ENCODE results near the gene ZMYM2.

The ZMYM2 gene

GRCh38 chr13:20051366-20051765, 92.8 kb downstream of the ZMYM2 start:
- Histone ChIP-seq H2AFZ (ENCODE audit: low read length) (no peak overlapping the region), H3K4me1 (ENCODE audit: insufficient read depth, low read length, poor library complexity, severe bottlenecking) (no peaks in the 10 kb centered on the region), H3K9me3 (ENCODE audit: insufficient read depth, low read depth, low read length) (no peaks in the 10 kb centered on the region), H3K9me2 (replicated peaks; ENCODE audit: low read depth, low read length) (no peaks in the 10 kb centered on the region), H3K36me3 (ENCODE audit: insufficient read depth, low read length) (peaks cover 75% of the 10 kb centered on the region; the same call in 1 of the 2 replicates), H3K79me2 (ENCODE audit: insufficient read depth, low read length) (no peaks in the 10 kb centered on the region), H3F3A (ENCODE audit: low read depth) (no peaks in the 10 kb centered on the region), H3K27me3 (ENCODE audit: insufficient read depth, low read length, poor library complexity, severe bottlenecking) (no peaks in the 10 kb centered on the region), H4K20me1 (ENCODE audit: insufficient read depth, low read length, poor library complexity, severe bottlenecking) (peaks cover 7% of the 10 kb centered on the region), H3K4me3 (ENCODE audit: low read length, poor library complexity, severe bottlenecking) (no peak overlapping the region), H3K9ac (ENCODE audit: low read depth, low read length, poor library complexity, severe bottlenecking) (no peak overlapping the region), H3K4me2 (ENCODE audit: low read depth, low read length, poor library complexity, severe bottlenecking) (no peak overlapping the region)
- TF ChIP-seq EZH2phosphoT487 (IDR thresholded peaks at IDR 0.05; ENCODE audit: borderline replicate concordance): no peak
- no peak for TF ChIP-seq CTCF (conservative IDR thresholded peaks at IDR 0.05; ENCODE audit: low read length)

- no peak for TF ChIP-seq CTCF (conservative IDR thresholded peaks at IDR 0.05; ENCODE audit: low read length)
- TF ChIP-seq EZH2phosphoT487 (IDR thresholded peaks at IDR 0.05; ENCODE audit: borderline replicate concordance): no peak
- H3K27me3 ChIP-seq (ENCODE audit: insufficient read depth, low read length, poor library complexity, severe bottlenecking): no peaks in the 10 kb centered on the region
- H3K9me2 ChIP-seq (replicated peaks; ENCODE audit: low read depth, low read length): no peaks in the 10 kb centered on the region
- no peak overlapping the region for H3K4me3 ChIP-seq (ENCODE audit: low read length, poor library complexity, severe bottlenecking)
- H3F3A ChIP-seq (ENCODE audit: low read depth): no peaks in the 10 kb centered on the region
- H3K4me1 ChIP-seq (ENCODE audit: insufficient read depth, low read length, poor library complexity, severe bottlenecking): no peaks in the 10 kb centered on the region
- H3K9ac ChIP-seq (ENCODE audit: low read depth, low read length, poor library complexity, severe bottlenecking): no peak overlapping the region
- no peak overlapping the region for H3K4me2 ChIP-seq (ENCODE audit: low read depth, low read length, poor library complexity, severe bottlenecking)
- no peaks in the 10 kb centered on the region for H3K9me3 ChIP-seq (ENCODE audit: insufficient read depth, low read depth, low read length)
- no peaks in the 10 kb centered on the region for H3K79me2 ChIP-seq (ENCODE audit: insufficient read depth, low read length)
- peaks cover 4% of the 10 kb centered on the region for H4K20me1 ChIP-seq (ENCODE audit: insufficient read depth, low read length, poor library complexity, severe bottlenecking)
- no peak overlapping the region for H2AFZ ChIP-seq (ENCODE audit: low read length)
- peaks cover 80% of the 10 kb centered on the region; the same call in 1 of the 2 replicates for H3K36me3 ChIP-seq (ENCODE audit: insufficient read depth, low read length)
These were observed 94.5 kb downstream of the ZMYM2 start for GRCh38 chr13:20053016-20053415.

- Histone ChIP-seq H3K4me3 (ENCODE audit: low read length, poor library complexity, severe bottlenecking) (no peak overlapping the region), H3K4me2 (ENCODE audit: low read depth, low read length, poor library complexity, severe bottlenecking) (no peak overlapping the region), H3K36me3 (ENCODE audit: insufficient read depth, low read length) (peaks cover 81% of the 10 kb centered on the region; the same call in 1 of the 2 replicates), H3K27me3 (ENCODE audit: insufficient read depth, low read length, poor library complexity, severe bottlenecking) (no peaks in the 10 kb centered on the region), H4K20me1 (ENCODE audit: insufficient read depth, low read length, poor library complexity, severe bottlenecking) (no peaks in the 10 kb centered on the region), H3K4me1 (ENCODE audit: insufficient read depth, low read length, poor library complexity, severe bottlenecking) (no peaks in the 10 kb centered on the region), H3F3A (ENCODE audit: low read depth) (no peaks in the 10 kb centered on the region), H3K79me2 (ENCODE audit: insufficient read depth, low read length) (no peaks in the 10 kb centered on the region), H3K9me2 (replicated peaks; ENCODE audit: low read depth, low read length) (no peaks in the 10 kb centered on the region), H2AFZ (ENCODE audit: low read length) (no peak overlapping the region), H3K9me3 (ENCODE audit: insufficient read depth, low read depth, low read length) (no peaks in the 10 kb centered on the region), H3K9ac (ENCODE audit: low read depth, low read length, poor library complexity, severe bottlenecking) (no peak overlapping the region)
- TF ChIP-seq EZH2phosphoT487 (IDR thresholded peaks at IDR 0.05; ENCODE audit: borderline replicate concordance): no peak
- no peak for TF ChIP-seq CTCF (conservative IDR thresholded peaks at IDR 0.05; ENCODE audit: low read length)
These were observed 95.4 kb downstream of the ZMYM2 start for GRCh38 chr13:20053891-20054290.

All from Loucy (cell line).